GDM1 (cell line): Measurements from ENCODE around the gene WDPCP.
"Not testable (repeated sequence)": the region's sequence is repeated elsewhere in the genome, so short reads cannot be mapped to it uniquely, and the experiment has no call there.

Source experiments
- DNase-seq: peaks from one replicate; lab custom pipeline; 2025; lab: John Stamatoyannopoulos, UW

WDPCP gene

DNA sequence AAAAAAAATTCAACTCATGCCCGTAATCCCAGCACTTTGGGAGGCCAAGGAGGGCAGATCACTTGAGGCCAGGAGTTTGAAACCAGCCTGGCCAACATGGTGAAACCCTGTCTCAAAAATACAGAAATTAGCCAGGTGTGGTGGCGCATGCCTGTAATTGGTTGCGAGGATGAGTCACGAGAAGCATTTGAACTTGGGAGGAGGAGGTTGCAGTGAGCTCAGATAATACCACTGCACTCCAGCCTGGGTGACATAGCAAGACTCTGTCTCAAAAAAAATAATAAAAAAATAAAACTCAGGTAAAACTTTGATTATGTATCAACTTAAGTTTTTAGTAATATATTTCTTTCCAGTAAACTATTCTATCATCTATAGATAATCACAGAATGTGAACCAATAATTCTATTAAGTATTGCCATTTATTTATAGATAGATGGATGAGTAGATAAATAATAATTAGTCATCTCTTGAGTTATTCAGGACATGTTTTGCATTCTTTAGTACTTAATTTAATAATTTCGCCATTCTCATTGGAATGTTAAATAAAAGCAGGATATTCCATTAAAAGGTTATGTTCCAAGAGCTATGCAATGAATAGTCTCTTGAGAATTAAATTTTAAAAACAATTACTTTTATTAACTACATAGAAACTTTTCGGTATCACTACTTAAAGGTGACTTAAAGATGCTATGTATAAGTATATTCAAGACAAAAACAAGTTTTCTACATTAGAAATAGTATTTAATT lies 48.7 kb downstream of the WDPCP start:
- DNase-seq, result no peak

DNA sequence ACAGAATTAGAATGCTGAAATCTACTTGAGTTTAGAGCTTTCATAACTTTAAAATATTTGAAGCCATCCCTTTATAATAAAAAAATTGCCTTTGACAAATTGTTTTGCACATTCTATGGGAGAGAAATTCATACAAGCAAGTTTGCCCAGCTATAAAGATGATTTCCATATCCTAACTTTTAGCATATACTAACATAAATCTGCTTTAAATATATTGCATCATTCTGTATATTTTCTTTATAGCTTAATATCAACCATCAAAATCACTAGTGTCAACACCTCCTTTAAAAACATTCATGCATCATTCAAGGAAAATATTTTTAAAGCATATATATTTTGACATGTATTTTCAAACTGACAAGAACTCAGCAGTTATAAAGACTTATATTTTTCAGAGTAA lies 49.9 kb downstream of the WDPCP start:
- no peak for DNase-seq

DNA sequence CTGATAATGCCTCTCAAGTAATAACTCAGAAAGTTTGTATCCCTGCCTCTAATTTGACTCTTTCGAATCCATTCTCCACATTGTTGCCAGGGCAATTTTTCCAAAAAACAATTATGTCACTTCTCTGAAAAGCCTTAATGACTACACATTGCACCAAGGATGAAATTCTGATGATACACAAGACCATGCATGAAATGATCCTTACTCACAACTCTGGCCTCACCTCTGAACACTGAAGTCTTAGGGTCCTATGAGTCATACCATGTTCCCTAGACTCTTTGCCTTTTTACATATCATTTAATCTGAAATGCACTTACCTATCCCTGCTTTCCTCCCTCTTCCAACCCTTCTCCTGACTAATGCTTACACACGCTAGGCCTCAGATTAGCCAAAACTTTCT lies 51.0 kb downstream of the WDPCP start:
- DNase-seq, result no peak

DNA sequence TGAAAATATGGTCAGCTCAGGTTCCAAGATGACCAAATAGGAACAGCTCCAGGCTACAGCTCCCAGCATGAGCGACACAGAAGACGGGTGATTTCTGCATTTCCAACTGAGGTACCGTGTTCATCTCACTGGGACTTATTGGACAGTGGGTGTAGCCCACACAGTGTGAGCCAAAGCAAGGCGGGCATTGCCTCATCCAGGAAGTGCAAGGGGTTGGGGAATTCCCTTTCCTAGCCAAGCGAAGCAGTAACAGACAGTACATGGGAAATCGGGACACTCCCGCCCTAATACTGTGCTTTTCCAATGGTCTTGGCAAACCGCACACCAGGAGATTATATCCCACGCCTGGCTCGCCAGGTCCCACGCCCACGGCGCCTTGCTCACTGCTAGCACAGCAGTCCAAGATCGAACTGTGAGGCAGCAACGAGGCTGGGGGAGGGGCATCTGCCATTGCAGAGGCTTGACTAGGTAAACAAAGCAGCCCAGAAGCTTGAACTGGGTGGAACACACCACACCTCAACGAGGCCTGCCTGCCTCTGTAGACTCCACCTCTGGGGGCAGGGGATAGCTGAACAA lies 57.5 kb downstream of the WDPCP start:
- no peak for DNase-seq

DNA sequence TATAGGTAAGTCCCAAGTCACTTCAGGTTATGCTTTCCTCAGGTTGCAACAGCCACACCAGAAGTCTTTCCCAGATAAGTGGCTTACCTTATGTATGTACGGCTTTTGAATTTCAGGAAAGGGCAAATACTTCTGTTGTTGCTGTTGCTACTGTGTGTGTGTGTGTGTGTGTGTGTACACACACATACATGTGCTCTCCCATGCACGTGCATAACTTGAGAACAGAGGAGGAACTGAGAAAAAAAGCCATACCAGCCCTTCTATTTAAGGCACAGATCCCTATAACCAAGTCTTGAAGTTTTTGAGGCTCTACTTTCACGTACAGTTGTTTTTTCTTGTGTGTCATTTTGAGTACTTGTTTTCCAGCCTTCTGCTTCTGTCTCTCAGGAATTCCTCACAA lies 62.4 kb downstream of the WDPCP start:
- DNase-seq, result no peak

DNA sequence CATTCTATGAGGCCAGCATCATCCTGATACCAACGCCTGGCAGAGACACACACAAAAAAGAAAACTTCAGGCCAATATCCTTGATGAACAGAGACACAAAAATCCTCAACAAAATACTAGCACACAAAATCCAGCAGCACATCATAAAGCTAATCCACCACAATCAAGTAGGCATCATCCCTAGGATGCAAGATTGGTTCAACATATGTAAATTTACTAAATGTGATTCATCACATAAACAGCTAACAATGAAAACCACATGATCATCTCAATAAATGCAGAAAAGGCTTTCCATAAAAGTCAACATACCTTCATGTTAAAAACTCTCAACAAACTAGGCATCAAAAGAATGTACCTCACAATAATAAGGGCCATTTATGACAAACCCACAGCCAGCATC lies 65.3 kb downstream of the WDPCP start:
- no peak for DNase-seq

DNA sequence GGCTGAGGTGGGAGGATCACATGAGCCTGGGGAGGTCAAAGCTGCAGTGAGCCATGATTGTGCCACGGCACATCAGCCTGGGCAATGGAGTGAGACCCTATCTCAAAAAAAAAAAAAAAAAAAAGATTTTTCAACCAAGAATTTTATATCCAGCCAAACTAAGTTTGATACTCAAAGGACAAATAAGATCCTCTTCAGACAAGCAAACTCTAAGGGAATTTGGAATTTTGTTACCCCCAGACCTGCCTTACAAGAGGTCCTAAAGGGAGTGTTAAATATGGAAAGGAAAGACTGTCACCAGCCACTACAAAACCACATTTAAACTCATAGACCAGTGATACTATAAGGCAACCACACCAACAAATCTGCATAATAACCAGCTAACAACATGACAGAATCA lies 67.5 kb downstream of the WDPCP start:
- DNase-seq, result no peak

DNA sequence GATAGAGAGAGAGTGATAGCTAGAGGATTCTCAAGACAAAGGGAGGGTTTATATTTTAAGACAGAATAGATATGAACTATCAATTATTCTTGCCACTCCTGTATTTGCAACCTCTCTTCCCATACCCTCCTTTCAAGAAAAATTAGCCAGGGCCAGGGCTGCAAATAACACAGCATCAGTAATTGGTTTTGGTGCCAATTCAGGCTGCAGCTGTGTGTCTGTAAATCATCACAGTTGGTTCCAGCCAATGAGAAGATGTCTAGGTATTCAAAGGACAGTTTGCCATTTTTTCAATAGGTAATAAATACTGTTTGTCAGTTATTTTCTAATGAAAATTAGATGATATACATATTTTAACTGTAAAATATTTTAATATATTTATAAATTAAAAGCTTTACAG lies 73.5 kb downstream of the WDPCP start:
- no peak for DNase-seq

DNA sequence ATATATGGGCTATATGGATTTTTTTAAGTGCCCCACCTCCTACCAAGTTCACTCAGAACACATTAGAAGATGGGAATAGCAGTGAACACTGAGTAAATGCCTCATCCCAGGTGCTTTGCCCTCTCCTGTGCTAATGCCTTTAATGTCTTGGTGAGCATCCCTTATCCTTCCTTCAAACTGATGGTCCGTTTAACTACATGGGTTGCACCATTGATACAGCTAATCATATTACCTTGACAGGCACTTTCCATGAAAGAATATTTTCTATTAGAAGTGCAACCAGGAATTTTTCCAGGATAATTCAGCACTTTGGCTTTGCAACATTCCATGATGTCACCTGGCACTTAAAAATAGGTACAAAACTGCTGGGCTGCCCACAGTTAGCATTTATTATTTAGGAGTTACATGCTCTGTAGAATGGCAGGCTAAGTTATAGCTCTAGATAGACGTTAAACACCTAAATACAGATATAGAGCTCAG lies 74.0 kb downstream of the WDPCP start:
- DNase-seq, result no peak

DNA sequence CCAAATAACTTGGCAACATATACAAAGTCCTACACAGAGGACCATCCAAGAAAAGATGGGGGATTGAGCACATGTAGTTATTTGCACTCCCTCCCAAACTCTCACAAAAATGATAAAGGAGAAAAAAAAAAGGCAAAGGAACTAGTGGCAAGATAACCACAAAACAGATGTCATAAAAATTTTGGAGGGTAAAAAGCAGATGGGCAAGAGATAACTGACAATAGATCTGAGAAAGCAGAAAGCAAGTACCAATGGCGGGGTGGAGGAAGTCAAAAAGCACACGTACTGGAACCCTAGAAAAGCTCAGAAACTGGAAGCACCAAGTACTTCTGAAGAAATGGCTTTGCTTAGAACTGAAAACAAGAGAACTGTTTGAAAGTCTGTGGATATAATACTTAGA lies 82.0 kb downstream of the WDPCP start:
- DNase-seq, result no peak

DNA sequence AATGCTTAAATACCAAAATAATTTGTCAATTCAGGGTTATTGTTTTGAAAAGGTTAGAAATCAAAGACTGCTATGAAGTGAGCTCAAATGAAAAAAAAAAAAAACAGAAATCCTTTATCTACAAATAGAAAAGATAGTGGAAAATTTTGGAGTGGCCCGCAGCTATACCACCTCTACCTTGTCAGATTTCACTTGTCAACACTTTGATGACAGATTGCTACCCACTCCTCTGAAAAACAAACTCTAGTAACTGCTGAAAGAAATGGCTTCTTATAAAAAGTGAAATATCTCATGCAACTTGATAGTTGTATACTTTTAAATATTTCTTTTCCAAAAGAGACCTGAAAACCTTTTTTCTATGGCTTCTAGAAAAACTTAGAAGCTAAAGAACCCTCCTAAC lies 84.5 kb downstream of the WDPCP start:
- DNase-seq, result no peak

DNA sequence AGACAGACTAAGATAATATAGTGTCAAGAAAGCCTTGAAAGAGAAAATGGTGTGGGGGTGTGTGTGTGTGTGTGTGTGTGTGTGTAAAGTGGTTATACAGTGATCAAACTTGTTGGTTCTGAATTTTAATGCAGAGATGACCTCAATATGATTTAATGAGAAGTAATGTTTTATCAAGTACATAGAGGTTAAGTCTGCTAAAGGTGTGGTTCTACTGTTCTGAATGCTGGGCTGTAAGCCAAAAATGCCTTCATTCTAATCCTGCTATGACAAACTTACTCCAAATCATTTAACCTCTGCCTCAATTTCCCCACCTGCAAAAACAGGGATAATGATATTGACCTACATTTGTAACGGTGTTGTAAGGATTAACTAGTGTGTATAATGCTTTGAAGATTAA lies 87.9 kb downstream of the WDPCP start:
- DNase-seq, result no peak

DNA sequence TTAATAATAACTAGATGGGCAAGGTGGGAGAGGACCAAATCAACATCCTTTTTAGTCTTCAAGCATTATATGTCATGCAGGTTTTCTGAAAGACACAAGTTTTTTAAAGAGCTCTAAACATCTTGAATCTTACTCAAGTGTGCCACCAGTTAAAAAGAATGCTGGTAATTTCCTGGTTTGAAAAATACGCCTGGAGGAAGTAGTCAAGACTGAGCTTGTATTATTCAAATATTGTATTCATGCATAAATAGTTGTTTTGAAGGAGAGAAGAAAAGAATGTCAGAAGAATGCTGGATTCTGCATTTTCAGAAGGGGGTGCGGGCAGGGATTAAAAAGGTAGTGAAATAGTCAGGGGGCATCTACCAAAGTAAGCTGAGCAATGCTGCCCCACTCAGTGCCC lies 90.7 kb downstream of the WDPCP start:
- DNase-seq, result no peak

DNA sequence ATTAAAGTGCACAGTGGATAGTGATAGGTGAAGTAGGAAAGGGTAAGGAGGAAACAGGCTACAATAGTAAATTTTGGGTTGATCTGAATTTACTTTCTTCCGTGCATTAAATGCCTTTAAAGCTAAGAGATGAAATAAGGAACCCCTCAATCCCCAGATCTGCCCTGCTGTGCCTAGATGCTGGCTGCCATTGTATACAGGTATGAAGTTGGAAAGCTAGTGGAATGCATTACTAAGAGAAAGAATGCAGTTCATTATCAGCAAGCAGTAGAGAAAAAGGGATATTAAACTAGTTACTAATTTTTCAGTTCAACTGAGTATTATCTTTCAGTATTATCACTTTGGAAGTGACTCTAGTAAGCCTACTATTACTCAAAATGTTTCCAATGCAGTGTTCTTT lies 93.3 kb downstream of the WDPCP start:
- no peak for DNase-seq

DNA sequence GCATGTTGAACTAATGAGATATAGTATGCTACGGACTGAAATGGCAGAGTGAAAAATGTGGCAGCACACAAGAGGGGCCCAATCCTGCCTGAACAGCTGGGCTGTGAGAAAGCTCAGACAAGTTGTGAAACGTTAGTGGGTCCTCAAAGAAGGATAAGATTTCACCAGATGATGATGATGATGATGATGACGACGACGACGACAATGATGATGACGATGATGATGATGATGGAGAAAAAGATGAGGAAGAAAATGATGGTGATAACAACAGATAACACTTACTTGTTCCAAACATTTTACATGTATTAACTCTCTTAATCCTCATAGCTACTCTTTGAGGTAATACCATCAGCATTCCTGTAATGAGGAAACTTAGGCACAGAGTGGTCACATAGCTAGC lies 94.2 kb downstream of the WDPCP start:
- no peak for DNase-seq

DNA sequence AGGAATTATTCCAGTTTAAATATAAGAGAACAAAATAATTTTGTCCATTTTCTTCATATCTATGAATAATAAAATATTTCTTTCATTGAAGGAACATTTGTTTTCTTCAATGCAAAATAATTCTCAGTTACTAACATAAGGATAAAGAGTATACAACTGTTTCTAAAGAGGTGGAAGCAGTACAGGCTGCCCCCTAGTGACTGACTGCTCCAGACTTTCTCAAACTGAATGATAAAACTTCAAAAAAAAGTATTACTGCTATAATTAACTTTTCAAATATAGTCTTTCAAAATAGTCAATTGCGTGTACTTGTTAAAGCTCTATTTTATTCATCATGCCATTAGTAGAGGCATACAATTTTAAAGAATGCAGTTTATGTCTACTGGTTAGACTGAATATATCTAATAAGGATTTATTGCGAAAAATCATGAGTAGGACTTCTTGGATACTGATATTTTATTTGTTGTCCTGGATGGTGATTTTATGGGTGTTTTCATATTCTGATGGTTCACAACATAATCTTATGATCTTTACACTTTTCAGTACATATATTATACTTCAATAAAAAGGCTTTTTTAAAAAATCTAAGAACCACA lies 100.1 kb downstream of the WDPCP start:
- DNase-seq, result no peak

DNA sequence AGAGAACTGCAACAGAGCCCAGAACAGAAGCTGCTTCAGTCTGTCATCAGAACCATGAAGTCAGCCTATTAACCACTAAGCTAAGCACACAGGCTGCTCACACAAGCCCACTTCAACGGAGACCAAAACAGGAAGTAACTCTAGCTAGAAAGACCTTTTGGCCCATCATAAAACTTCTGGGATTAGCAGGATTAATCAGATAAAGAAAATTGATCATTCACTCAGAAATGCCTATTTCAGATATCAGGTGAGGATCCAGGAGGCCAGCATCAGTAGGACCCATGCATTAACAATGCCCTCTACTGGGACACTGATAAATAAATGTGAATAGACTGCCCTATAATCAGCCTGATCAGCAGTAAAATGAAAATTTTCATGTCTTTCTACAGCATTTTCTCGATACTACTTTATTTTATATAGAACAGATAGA lies 101.4 kb downstream of the WDPCP start:
- DNase-seq, result no peak

DNA sequence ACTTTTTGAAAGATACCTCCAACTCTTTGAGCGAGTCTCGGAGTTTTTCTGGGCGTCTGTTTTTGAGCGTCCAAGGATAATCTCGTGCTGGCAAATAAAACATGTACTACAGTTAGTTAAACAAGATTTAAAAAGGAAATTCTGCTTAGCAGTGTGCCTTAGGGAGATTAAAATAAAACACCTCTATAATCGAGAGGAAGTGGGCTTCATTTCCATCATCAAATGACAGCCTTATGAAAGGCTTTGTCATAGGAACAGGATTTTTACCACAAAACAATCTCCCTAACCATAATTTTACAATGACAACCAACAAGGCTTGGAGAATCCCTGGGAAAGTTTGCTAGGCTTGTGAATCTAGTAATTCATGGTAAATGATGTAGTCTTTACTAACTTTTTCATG lies 103.4 kb downstream of the WDPCP start:
- DNase-seq, result no peak

DNA sequence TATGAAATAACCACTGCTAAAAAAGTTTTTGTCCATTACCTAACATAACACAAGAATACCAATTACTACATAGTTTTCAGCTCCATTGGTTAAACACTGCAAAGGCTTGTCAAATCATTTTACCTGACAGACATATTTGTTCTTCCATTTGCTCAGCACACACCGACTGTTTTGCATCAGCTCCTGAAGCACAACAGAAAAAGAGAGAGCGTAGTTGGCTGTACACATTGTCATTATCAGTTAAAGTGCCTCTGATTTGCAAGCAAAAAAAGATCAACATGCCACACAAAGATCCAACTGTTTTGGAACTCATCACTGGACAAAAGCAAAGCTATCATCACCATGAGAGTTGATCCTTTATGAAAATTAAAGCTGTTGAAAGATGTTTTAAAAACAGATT lies 103.8 kb downstream of the WDPCP start:
- no peak for DNase-seq

DNA sequence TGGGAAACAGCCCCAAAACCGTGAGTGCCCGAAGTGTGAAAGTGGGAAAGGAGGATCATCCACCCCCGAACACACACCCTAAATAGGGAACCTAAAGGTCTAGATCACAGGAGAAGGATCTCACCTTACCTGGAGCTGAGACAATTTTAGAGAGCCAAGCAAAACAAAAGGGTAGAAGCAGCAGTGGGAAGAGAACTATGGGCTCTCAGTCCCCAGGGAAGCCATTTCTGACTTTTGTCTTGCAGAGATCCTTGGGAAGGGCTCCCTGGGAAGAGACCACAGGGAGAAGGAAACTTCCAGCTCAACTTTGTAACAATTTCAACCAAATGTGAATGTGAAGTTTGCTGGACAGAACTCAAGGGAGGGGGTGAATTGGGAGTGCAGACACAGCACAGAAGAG lies 110.6 kb downstream of the WDPCP start:
- no peak for DNase-seq

DNA sequence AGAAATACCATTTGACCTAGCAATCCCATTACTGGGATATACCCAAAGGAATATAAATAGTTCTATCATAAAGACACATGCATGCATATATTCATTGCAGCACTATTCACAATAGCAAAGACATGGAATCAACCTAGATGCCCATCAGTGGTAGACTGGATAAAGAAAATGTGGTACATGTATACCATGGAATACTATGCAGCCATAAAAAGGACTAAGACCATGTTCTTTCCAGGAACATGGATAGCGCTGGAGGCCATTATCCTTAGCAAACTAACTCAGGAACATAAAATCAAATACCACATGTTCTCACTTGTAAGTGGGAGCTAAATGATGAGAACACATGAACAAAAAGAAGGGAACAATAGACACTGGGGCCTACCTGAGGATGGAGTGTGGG lies 119.0 kb downstream of the WDPCP start:
- DNase-seq, result not testable (repeated sequence)

DNA sequence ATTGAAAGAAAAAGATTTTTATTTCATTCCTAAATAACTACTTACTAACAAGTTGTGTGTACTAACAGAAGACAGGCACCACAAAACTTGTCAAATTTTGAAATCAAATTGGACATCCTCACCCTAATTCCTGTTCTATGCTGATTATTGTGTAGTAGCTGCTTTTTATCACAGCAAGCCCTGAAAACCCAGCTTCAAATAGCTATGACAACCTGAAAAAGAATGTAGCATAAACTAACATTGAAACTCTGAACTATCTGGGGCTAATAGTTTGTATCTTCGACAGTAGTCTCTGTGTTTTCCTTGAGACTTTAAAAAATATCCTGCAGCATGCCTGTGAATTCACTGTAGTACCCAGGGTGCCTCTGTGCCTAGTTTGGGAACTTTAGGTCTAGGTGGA lies 122.6 kb downstream of the WDPCP start:
- no peak for DNase-seq

DNA sequence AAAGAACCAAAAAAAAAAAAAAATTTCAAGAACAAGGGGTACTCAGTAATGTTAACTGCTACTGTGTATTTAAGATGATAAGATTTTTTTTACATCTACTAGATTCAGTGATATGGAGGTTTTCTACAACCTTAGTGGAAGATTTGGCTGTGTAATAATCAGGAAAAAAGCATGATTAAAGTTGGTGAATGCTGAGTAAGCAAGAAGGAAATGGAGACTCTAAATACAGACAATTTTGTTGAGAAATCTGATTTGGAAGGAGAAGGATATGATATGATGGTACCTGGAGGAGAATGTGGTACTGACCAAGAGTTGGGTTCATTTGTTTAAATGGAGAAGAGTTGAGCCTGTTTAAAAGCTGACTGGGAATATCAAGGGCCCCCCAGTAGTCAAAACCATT lies 125.1 kb downstream of the WDPCP start:
- DNase-seq, result no peak

DNA sequence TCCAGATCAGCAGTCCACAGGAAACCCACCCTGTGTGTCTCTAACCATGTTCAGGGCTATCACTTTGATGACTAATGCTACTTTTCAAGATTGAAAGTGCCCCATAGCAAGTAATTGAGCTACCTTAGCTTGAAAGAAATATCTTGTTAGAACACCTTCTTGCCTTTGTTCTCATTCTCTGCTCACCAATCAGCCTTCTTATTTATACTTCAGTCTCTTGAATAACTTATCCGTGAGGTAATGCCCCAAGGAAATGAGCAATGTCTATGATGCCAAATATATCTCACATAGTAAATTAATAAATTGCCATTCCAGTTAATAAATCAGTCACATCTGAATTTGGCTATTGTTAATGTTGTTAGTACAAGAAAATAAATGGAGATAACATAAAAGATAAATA lies 141.6 kb downstream of the WDPCP start:
- no peak for DNase-seq
